Hepatocyte (in vitro differentiated cells): ENCODE results near the gene HNRNPH3.

Experiments
- CTCF ChIP-seq: fragments of 200-600 bp; sonication (generic); IDR thresholded peaks from 2 replicates; pipeline ENCODE4 v1.5.1; 2016; ENCODE audit warnings: antibody characterized with exemption, mild to moderate bottlenecking; ENCODE audit not compliant: poor library complexity
- EZH2 ChIP-seq: fragments of 200-600 bp; sonication (generic); IDR thresholded peaks from 2 replicates; pipeline ENCODE4 v1.6.1; 2016; ENCODE audit warnings: antibody characterized with exemption, mild to moderate bottlenecking, borderline replicate concordance

DNA sequence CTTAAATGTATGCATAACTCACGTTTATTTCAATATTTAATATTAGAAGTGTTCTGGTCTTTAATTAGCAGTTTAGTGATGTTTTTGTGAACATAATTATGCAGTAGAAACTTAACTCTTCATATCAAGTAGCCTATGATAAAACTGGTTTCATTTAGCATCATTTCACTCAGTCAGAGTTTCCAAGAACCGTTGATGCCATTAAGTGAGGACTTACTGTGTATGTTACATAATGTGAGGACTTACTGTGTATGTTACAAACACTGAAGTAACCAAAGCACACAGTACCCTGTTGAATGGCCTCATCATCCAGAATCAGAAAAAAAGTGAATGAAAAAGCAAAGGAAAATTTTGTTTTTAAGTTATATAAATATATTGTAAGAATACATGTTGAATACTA lies 33.7 kb downstream of the HNRNPH3 start:
- no peak for TF ChIP-seq CTCF
- no peak for TF ChIP-seq EZH2
